GF-D8 (cell line): ENCODE data around the gene TUBB.

ENCODE experiments used
- DNase-seq: peaks from one replicate; lab custom pipeline; 2025; lab: John Stamatoyannopoulos, UW

TUBB gene

DNA sequence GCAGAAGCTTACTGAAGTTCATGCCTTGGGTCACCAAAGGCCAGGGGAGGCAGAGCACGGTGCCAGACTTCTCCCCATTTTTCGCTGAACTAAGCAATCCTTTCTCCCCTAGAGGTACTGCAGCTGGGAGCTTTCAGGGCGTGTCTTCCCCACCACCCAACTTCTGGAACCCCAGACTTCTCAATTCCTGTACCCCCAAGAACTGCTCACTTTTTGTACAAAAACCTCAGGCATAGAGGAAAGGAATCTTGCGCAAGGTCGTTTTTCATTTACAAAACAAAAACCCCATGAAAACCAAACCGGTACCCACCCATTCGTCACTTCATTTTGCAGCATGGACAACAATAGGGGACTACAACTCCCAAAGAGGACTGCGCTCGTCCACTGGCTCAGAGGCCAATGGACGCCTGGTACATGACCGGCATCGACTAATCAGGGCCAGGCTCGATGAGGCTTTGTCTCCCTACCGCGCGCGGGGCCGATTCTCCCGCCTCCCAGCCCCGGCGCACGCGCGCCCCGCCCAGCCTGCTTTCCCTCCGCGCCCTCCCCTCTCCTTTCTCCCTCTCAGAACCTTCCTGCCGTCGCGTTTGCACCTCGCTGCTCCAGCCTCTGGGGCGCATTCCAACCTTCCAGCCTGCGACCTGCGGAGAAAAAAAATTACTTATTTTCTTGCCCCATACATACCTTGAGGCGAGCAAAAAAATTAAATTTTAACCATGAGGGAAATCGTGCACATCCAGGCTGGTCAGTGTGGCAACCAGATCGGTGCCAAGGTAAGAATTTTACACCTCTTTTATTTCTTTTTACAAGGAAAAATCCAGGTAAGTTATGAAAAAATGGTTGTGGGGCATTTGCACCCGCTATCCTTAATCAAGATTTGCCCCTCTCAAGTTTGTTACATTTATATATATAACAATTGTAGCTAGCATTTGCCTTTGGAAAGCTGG is at the start of gene TUBB:
Gene TUBB, plus strand, starts transcription at position 562 of the 947 bp plus-strand sequence. Its CDS starts 155 bp downstream, at position 717.
- peak; percentile 95 for DNase-seq

DNA sequence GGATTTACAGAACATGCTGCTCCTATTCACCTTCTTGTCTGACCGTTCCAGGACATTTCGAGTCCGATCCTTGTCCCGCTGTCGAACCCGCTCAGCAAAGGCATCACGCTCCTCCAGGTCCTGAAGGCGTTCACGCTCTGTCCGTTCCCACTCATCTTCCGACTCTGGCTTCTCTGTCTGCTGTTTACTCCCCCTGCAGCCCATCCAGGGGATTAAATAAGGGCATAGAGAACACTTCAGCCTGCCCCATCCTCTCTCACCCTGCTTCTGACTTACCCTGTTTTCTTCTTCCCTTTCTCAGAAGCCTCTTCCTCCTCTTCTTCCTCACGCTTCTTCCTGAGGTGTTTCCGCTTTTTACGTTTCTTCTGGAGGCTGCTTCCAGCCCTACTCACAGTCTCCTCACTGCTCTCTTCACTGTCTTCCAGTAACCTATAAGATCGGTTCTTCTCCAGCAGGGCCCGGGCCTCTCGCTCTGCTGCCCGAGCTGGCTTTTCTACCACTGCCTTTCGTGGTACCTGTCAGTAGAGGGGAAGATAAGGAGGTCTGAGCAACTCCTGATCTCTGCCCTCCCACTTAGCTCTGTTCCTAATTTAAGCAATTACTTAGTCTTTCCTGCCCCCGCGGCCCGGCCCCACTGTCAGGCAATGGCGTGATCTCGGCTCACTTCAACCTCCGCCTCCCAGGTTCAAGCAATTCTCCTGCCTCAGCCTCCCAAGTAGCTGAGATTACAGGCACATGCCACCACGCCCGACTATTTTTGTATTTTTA is 49.2 kb upstream of the TUBB start:
- DNase-seq: no peak

DNA sequence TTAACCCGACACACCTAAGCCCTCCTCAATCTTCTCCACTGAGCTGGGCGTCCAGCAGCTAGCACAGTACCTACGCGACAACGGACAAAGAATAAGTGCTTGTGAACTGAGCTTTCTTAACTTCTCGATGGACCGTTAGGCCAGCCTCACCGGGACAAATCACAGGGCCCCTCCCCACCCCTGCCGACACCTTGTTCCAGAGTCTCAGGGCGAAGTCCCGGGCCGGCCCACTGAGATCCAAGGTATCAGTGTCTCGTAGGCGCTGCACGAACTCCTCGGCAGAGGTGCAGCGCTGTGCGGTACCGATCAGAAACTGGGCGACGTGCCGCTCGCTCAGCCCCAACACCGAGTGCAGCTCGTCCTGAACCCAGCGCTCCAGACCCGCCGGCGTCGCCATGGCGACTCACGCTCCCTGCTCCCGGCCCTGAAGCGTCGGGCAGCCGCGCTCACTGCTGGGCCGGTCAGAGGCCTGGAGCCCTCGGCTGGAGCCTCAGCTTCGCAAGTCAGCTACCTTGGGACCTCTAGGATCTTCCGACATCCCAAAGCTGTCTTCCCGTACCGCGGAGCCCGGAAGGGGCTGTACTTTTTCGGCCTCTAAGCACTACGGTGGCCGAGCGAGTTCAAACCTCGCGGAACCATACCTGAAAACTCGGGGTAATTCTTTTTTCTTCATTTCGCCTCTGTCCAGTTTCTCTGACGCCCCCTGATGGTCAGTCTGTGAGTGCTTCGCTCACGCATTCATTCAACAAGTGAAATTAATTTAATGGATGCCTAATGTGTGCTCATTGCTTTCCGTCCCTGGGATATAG is 47.5 kb upstream of the TUBB start, which contains the start of gene DHX16:
Gene DHX16, minus strand, starts transcription at position 562 of the 809 bp plus-strand sequence. Its CDS starts 165 bp downstream, at position 397.
- peak; percentile 82 for DNase-seq

DNA sequence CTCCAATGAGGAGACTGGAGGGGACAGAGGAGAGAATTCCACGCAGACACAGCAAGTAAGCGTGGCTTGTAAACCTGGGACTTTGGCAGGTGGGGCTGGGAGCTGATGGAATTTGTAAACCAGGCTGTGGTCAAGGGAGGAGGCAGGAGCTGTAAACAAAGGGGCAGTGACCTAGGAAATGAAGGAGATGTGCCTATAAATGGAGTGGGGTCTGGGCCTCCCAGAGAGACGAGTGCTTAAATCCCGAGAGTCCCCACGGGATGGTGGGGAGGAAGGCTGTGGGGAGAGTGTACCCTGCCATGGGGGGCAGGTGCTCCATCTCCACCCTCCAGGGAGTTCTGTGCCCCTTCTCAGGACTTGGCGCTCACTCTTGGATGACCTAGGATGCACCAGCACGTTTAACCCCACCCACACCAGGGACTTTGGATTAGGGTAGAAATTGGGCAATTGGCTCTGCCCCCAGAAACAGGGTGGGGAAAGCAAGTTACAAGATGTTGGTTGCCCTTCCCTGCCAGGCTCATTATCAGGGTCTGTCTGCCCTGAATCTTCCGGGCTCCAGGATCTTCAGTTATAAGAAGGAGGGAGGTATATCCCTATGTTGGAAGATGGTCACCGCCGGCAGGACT is 43.4 kb upstream of the TUBB start:
- DNase-seq: no peak

DNA sequence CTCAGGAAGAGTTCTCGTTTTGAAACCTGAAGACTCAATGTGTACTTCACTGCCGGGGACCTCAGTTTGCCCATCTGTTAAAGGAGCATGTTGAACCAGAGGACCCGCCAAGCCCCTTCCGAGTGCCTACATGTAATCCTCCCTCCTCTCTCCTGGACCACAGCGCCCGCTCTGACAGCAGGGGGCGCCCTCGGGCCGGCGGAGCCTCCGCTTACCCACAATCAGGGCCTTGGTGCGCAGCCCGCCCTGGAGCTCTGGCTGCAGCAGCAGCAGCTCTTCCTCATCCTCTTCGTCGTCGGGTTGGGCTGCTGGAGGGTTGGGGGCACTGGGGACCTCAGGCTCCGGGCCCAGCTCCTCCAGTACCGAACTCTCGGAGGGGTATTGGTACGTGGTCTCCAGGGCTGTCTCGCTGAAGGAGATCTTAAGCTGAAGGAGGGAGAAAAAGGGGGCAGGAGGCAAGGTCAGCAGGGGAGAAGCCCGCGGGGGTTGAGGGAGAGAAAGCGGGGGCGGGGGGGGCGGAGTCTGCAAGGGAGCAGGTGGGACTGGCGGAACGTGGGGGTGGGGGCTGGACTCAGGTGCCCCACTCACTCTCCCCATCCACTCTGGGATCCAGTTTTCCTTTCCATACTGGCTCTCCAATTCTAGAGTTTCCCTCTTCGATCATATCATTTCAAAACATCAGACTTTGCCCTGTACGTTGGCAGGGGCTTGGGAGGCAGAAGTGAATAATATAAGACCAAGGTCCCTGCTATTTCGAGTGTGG is 41.0 kb upstream of the TUBB start:
- peak; percentile 53 for DNase-seq

DNA sequence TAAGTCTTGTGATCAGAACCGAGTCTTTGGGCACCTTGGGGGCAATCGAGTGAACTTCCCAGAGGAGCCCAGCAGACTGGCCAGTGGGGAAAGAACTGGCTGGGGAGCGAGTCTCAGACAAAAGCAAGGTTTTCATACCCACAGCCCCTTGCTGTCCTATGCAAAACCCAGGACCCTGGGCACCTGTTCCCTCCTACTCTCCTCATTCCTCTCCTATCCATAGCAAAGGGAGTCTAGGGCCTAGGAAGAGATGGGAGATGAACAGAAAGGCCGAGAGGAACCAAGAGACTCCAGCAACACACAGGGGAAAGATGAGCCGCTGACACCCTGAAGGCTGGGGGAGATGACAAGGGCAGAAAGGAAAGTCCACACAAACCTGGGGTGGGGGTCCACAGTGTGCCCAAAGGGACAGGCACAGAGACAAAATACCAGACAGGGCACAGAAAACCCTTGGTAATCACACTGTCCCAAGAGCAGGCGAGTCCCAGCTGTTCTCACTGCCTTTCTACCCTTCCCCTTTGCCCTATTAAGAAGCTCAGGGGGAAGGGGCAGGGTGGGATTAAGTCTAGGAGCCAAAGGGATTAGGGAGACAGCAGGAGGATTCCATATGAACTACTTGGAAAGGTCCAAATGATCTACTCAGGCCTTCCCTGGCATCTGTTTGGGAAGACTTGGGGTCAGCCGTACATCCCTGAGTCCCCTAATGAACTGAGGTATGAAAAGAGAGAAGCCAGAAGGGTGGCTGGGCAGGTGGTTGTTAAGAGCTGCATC is 40.2 kb upstream of the TUBB start:
- no peak for DNase-seq

DNA sequence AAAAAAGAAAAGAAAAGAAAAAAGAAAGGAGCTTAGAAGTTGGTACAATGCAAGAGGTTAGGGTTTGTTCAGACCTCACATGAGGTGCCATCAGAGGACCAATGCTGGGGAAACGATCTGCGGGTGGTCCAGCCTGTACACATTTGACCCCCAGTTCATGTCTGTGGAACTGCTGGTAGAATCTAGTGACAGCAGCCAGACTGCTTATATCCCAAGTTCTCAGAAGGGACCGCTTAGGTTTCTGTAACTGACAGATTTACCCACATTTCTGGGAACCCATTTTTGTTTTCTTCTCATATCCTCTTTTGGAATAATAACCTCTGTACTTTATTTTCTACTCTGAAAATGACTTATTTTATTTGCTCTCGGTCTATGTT is 38.4 kb upstream of the TUBB start:
- DNase-seq: no peak

DNA sequence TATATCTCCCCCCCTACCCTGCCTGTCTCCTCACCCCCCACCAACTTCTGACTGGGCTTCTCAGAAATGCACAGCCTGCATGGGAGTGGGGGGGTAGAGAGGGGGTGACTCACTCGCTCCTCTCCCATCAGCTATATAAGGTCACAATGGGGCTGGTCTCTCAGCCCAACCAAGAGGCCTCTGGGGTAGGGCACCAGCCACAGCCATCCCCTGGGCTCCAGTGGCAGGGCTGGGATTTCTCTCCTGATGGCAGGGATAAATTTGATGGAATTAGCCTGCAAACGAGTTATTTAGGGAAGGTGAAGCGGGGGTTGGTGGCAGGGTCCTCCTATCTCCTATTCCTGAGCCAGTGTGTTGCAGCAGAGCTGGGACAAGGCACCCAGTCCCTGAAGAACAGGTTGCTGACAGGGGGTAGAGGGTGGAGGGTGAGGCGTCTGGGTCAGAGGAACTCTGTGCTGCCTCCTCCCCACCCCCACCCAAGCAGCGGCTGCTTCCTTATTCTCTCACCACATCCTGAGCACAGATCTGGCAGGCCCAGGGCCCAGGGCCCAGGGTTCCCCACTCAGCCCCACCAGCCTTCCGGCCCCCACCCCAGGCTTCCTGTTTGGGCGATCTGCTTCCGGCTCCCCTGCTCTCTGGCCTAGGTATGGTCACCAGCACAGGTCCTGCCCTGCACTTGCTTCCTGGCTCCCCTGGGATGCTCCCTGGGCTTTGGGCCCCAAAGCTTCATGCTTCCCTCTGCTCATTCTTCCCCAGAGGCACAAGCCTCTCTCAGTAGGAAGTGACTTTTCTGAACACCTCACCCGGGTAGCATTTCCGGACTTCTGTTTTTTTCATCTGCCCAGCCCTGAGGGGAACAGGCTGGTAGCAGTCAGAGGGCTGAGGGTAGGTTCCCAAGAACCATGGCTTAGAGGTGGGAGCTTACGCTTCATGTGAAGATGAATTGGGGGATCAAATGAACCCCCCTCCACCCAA is 37.7 kb upstream of the TUBB start:
- peak; percentile 95 for DNase-seq

DNA sequence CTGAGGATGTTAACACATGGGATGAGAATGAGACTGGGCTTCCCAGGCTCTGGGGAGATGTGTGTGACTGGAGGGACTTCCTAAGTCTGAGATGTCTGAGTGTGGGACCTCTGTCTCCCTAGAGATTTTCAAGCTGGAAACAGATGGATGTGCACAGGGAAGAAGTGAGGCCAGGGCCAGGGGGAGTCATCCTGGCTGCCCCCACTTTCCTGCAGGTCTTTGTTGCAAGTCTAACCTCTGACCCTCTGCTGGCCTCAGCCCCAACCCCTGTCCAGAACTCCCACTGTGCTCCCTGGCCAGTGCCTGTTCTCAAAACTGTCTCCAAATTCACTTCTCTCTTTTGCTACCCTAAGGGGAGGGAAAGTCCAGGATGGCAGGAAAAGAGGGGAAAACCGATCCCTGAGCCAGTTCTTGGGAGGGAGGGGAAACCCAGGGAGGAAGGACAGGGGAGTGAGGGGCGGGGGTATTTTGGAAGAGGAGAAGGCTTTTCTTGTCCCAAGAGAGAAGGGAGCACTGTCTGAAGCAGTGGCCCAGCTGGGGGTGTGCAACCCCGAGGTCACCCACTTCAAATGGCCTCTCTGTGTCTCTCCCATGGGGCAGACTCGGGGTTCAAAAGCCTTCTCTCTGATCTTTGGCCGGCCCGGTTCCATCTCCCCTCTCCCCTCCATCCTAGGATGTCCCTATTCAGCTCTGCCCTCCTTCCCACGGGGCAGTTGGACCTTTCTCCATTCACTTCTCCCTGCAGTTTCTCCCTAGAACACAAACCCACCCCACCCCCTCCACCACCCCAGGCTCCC is 36.8 kb upstream of the TUBB start:
- no peak for DNase-seq

DNA sequence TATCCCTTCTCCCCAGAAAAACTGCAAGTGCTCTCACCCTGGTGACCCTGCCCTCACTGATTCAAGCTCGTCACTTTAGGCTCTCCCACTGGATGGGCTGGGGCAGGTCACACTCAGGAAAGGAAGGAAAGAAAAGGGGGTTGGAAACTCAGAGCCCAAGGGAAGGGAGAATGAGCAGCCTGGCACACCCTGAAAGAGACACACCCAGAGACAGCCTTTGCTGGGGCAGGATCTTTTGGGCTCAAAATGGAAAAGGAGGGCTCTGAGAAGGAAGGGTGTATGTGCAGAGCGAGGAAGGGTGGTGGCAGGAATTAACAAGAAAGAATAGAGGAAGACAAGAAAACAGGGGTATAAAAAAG is 36.2 kb upstream of the TUBB start:
- no peak for DNase-seq

DNA sequence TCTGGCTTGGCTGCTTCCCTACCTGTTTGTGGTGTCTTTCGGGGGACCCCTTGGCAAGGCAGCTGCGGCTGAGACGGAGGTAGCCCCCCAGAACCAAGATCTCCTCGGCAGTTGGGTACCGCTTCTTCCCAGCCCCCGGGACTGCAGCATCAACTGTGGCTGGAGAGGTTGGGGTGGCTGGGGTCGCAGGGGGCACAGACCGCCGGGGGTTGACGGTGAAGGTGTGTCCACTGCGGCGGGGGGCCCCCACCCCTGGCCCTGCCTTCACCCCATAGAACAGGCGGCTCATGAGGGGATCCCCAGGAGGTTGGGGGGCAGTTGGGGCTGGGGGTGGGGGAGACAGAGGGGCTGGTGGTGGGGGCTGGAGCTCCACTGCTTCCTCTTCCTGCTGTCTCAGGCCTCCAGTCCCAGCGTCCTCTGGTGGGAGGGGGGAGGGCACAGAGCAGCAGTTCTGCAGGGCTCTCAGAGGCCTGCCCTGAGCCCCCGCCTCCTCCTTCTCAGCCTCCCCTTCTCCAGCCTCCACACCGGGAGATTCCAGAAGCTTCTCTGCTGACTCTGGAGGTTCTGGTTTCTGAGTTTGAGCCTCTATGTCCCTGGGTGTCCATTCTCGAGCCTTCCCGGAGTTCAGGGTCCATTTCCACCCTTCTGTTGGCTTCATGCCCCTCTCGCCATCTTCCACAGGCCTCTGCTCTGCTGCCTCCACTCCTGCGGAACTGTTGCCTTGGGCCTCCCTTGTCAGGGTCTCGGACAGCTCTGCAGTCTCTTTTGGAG is 35.6 kb upstream of the TUBB start:
- peak; percentile 43 for DNase-seq

DNA sequence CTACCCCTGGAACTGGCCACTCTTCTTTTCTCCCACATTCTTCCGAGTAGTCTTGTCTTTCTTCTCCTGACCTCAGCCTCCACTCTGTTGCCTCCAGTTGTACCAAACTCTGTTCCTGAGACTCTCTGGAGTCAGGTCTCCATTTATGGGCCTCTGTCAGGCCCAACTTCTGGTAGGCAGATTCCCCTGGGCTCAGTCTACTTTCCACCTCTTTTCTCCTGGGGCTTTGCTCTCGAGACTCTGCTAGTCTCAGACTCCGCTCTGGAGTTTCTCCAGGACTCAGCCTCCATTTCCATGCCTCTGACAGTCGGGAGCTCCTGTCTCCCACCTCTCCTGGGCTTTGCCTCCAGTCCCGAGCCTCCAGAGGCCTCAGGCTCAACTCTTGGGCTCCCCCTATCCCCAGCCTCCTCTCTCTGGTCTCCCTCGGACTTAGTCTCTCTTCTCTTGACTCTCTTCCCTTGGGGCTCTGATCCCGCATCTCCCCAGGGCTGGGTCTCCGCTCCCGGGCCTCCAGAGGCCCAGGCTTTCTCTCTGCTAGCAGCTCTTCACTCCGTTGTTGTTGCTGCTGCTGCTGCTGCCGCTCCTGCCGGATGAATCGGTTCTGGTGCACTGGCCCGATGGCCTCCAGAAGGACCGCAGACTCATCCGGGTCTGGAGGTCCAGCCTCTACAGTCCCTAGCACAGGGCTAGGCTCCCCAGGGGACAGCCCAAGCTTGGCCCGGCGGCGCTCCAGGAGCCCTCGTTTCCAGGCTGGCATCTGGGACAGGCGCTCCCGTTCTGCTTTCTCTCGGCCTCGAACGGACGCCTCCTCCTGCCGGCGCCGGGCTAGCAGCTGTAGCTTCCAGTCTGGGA is 34.8 kb upstream of the TUBB start:
- DNase-seq: no peak

DNA sequence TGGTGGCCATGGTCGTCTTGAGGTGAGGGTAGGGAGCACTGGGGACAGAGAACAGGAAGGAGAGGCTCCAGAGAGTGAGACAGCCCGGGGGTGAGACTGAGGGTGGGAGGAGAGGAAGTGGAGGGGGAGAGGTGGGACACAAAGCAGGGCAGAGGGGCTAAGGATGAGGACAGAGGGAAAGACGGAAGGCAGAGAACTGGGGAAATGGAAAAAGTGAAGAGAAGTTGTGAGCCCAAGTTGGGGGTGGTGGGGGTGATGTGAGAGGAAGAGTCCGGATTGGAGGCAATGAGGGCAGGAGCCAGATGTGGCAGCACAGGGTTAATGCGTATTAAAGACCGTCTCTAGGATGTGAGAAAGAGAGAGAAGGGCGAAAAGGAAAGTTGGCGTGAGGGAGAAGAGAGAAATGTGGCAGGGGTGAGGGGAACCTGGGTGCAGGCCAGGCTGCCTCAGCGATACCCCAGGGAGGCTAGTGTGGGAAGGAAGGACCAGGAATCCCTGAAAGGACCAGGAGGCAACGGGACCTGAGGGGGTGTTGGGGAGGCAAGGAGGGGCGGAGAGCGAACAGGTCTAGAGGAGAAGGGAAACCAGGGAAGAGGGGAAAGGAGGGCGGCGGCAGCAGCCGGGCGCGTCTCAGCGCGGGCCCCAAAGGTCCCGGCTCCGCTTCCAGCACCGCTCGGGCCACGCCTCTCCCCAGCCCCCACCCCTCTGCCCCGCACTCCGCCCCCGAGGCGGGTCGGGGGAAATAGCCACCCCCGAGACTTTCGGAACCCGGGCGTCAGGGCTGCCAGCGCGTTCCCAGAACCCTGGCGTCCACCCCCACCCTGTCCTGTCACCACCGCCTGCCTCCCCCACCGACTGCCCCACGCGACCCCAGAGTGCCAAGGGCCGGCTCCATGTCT is 33.9 kb upstream of the TUBB start, which contains the start of gene PPP1R18:
Gene PPP1R18, minus strand, starts transcription at position 637 of the 899 bp plus-strand sequence. Its CDS starts 627 bp downstream, at position 10.
- no peak for DNase-seq

DNA sequence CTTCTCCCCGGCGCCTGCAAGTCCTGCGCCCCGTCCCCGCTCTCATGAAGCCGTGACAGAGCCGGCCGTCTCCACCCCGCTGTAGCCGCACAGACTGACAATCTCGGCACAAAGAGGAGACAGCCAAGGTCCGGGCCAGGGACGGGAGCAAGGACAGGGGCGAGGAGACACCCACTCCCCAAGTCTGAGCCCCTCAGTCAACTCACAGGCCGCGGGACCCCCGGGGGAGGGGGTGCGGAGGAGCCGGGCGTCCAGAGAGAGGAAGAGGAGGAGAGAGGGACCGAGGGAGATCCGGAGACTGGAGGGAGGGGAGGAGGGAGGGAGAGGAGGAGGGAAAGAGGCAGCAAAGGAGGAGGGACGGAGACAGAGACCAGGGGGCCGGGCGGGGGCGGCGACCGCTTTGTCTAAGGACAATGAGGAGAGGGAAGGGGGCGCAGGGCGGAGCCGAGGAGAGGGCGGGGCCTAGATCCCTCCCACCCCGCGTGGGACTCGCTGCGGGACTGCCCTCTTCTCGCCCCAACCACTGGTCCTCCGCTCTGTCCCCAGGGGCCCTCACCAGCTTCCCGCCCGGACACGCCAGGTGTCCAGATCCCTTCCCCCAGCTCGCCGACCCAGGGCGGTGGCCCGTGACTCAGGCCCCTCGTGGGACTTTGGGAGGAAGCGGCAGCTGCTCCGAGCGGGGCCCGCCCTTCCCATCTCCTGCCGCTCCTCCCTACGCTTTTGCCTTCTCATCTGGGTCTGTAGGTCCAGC is 33.1 kb upstream of the TUBB start:
- DNase-seq: peak; percentile 82
